ENCODE measurements around the gene CKAP4. TPM values are rescaled to one million over a fixed set of nuclear protein-coding genes. Genes with fewer than 3 reads are reported as not detected.

CKAP4 gene
- total and polyA plus RNA-seq, 4 donors: 15.3 to 82.6 (median 65.2) TPM

GRCh38 chr12:106234449-106234848 is 13.4 kb downstream of the CKAP4 start:
- TF ChIP-seq CTCF (IDR thresholded peaks at IDR 0.05; ENCODE audit: control extremely low read depth, extremely low read depth): no peak
- Histone ChIP-seq H3K27me3 (ENCODE audit: control insufficient read depth in 3 of 3, insufficient read depth in 3 of 3, low read length in 2 of 3) (no peaks in the 10 kb centered on the region), H3K36me3 (ENCODE audit: control insufficient read depth in 4 of 4, insufficient read depth in 4 of 4, low read length in 4 of 4) (peaks cover 0 to 21% (median 10%) of the 10 kb centered on the region in 4 donors), H3K27ac (ENCODE audit: low read depth in 1 of 2, low read length in 1 of 2) (no peak overlapping the region), H3K4me1 (ENCODE audit: control insufficient read depth in 5 of 5, insufficient read depth in 5 of 5, low read length in 5 of 5) (peaks cover 0 to 2% (median 0%) of the 10 kb centered on the region in 5 donors), H3K9me3 (ENCODE audit: control insufficient read depth in 4 of 4, insufficient read depth in 3 of 4, low read length in 3 of 4) (no peaks in the 10 kb centered on the region), H3K9ac (ENCODE audit: insufficient read depth in 1 of 2, low read length in 2 of 2) (no peak overlapping the region), H3K4me3 (no peak overlapping the region)
- 59 to 85% methylated on average over 3 of the region's 3 CpGs for WGBS, 2 donors
- DNase-seq (no peak), ATAC-seq (ENCODE audit: insufficient read depth, low FRiP score) (no peak)

GRCh38 chr12:106233011-106233410 is 14.8 kb downstream of the CKAP4 start:
- H3K9me3 ChIP-seq (ENCODE audit: control insufficient read depth in 4 of 4, insufficient read depth in 3 of 4, low read length in 3 of 4): no peaks in the 10 kb centered on the region
- DNase-seq: no peak
- WGBS, 2 donors: 95 to 97% methylated on average over 26 of the region's 26 CpGs
- no peak for ATAC-seq (ENCODE audit: insufficient read depth, low FRiP score)
- H3K27me3 ChIP-seq (ENCODE audit: control insufficient read depth in 3 of 3, insufficient read depth in 3 of 3, low read length in 2 of 3): no peaks in the 10 kb centered on the region
- H3K36me3 ChIP-seq (ENCODE audit: control insufficient read depth in 4 of 4, insufficient read depth in 4 of 4, low read length in 4 of 4): peaks cover 0 to 10% (median under 1%) of the 10 kb centered on the region in 4 donors
- TF ChIP-seq CTCF (IDR thresholded peaks at IDR 0.05; ENCODE audit: control extremely low read depth, extremely low read depth): no peak
- H3K4me3 ChIP-seq: no peak overlapping the region
- H3K27ac ChIP-seq (ENCODE audit: low read depth in 1 of 2, low read length in 1 of 2): no peak overlapping the region
- H3K9ac ChIP-seq (ENCODE audit: insufficient read depth in 1 of 2, low read length in 2 of 2): no peak overlapping the region
- no peaks in the 10 kb centered on the region for H3K4me1 ChIP-seq (ENCODE audit: control insufficient read depth in 5 of 5, insufficient read depth in 5 of 5, low read length in 5 of 5)

- Histone ChIP-seq H3K9ac (ENCODE audit: insufficient read depth in 1 of 2, low read length in 2 of 2) (no peak overlapping the region), H3K27me3 (ENCODE audit: control insufficient read depth in 3 of 3, insufficient read depth in 3 of 3, low read length in 2 of 3) (no peaks in the 10 kb centered on the region), H3K9me3 (ENCODE audit: control insufficient read depth in 4 of 4, insufficient read depth in 3 of 4, low read length in 3 of 4) (no peaks in the 10 kb centered on the region), H3K4me1 (ENCODE audit: control insufficient read depth in 5 of 5, insufficient read depth in 5 of 5, low read length in 5 of 5) (peaks cover 0 to 3% (median 0%) of the 10 kb centered on the region in 5 donors), H3K36me3 (ENCODE audit: control insufficient read depth in 4 of 4, insufficient read depth in 4 of 4, low read length in 4 of 4) (no peaks in the 10 kb centered on the region), H3K27ac (ENCODE audit: low read depth in 1 of 2, low read length in 1 of 2) (no peak overlapping the region), H3K4me3 (no peak overlapping the region)
- no peak for TF ChIP-seq CTCF (IDR thresholded peaks at IDR 0.05; ENCODE audit: control extremely low read depth, extremely low read depth)
- DNase-seq: no peak
- WGBS, 2 donors: 83 to 95% methylated on average over 12 of the region's 12 CpGs
- ATAC-seq (ENCODE audit: insufficient read depth, low FRiP score): no peak
These were observed 18.7 kb downstream of the CKAP4 start for GRCh38 chr12:106229036-106229591.

- no peaks in the 10 kb centered on the region for H3K27me3 ChIP-seq (ENCODE audit: control insufficient read depth in 3 of 3, insufficient read depth in 3 of 3, low read length in 2 of 3)
- H3K36me3 ChIP-seq (ENCODE audit: control insufficient read depth in 4 of 4, insufficient read depth in 4 of 4, low read length in 4 of 4): no peaks in the 10 kb centered on the region
- no peak for TF ChIP-seq CTCF (IDR thresholded peaks at IDR 0.05; ENCODE audit: control extremely low read depth, extremely low read depth)
- no peak overlapping the region for H3K4me3 ChIP-seq
- H3K27ac ChIP-seq (ENCODE audit: low read depth in 1 of 2, low read length in 1 of 2): no peak overlapping the region
- H3K9me3 ChIP-seq (ENCODE audit: control insufficient read depth in 4 of 4, insufficient read depth in 3 of 4, low read length in 3 of 4): no peaks in the 10 kb centered on the region
- no peak overlapping the region for H3K9ac ChIP-seq (ENCODE audit: insufficient read depth in 1 of 2, low read length in 2 of 2)
- no peak for ATAC-seq (ENCODE audit: insufficient read depth, low FRiP score)
- peaks cover 0 to 3% (median 0%) of the 10 kb centered on the region in 5 donors for H3K4me1 ChIP-seq (ENCODE audit: control insufficient read depth in 5 of 5, insufficient read depth in 5 of 5, low read length in 5 of 5)
- WGBS, 2 donors: 82 to 91% methylated on average over 7 of the region's 7 CpGs
- DNase-seq: no peak
These were observed 19.5 kb downstream of the CKAP4 start for GRCh38 chr12:106228320-106228710.

All from lung (tissue), 12 donors.